Gastroesophageal sphincter (tissue), 3 donors: Measurements from ENCODE around the gene TBX3.

Source experiments
- EP300 ChIP-seq: sonication (generic); formaldehyde crosslinking; IDR thresholded peaks from one replicate; pipeline ENCODE4 v1.6.1; 2017; ENCODE audit warnings: antibody characterized with exemption, mild to moderate bottlenecking
- POLR2A ChIP-seq, 2 donors: fragments of 450-650 bp; IDR thresholded peaks; one replicate each; pipeline ENCODE4 v1.6.1; 2017; ENCODE audit warnings: antibody characterized with exemption in 2 of 2, mild to moderate bottlenecking in 2 of 2, moderate library complexity in 1 of 2
- POLR2AphosphoS5 ChIP-seq: sonication (generic); formaldehyde crosslinking; IDR thresholded peaks from one replicate; pipeline ENCODE4 v1.6.1; 2017; ENCODE audit warnings: antibody characterized with exemption
- TF ChIP-seq, protein P1 (sequence below), 4 experiments: fragments of 200-600 bp in 2 of 4; fragments of 450-650 bp in 2 of 4; sonication (generic) in 1 of 4; IDR thresholded peaks; one replicate each; pipeline ENCODE4 v1.5.1; 2017 to 2019; ENCODE audit warnings: antibody characterized with exemption in 4 of 4, mild to moderate bottlenecking in 2 of 4, moderate library complexity in 2 of 4

DNA sequence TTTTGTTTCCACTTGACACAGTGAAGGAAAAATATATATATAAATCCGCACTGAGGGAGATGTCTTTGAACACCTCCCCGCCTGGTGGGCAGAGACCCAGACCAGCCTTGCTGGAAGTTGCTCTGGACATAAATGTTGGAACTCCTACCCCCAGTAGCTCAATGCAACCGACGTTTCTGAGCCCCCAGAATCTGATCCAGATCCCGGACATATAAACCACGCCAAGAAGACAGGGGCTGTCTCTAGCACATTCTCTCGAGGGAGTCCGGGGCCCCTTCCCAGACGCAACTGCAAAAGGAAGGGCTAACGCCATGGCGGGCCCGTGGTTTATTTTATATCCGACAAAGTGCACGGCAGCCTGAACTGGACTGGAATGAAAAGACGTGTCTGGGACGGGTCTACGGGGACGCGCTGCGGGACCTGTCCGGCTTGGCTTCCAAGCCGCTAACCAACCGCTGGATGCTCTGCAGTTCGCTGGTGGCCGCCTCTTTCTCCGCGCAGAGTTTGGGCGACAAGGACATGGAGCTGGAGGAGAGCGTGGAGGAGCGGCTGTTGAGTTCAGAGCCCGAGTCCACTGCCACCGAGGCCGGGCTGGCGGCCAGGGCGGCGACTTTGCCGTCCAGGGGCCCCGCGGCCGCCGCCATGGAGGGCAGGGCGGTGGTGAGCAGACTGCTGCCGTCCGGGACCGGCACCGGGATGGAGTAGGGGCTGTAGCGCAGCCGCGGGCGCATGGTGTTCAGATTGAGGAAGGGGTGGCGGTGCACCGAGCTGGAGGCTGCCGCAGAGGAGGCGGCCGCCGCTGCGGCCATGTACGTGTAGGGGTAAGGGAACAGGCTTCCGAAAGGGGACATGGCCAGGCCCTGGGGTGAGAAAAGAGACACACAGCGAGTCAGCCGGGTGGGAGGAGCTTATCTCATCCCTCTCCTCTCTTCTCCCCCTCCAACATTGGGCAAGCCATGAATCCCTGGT is 12.2 kb downstream of the TBX3 start:
- TF ChIP-seq POLR2A (IDR thresholded peaks at IDR 0.05): no peak
- TF ChIP-seq, protein P1, sequence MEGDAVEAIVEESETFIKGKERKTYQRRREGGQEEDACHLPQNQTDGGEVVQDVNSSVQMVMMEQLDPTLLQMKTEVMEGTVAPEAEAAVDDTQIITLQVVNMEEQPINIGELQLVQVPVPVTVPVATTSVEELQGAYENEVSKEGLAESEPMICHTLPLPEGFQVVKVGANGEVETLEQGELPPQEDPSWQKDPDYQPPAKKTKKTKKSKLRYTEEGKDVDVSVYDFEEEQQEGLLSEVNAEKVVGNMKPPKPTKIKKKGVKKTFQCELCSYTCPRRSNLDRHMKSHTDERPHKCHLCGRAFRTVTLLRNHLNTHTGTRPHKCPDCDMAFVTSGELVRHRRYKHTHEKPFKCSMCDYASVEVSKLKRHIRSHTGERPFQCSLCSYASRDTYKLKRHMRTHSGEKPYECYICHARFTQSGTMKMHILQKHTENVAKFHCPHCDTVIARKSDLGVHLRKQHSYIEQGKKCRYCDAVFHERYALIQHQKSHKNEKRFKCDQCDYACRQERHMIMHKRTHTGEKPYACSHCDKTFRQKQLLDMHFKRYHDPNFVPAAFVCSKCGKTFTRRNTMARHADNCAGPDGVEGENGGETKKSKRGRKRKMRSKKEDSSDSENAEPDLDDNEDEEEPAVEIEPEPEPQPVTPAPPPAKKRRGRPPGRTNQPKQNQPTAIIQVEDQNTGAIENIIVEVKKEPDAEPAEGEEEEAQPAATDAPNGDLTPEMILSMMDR (IDR thresholded peaks at IDR 0.05): no peak
- no peak for TF ChIP-seq EP300
- no peak for TF ChIP-seq POLR2AphosphoS5
